Measurements from ENCODE around the gene LCE3C.

The LCE3C gene

DNA sequence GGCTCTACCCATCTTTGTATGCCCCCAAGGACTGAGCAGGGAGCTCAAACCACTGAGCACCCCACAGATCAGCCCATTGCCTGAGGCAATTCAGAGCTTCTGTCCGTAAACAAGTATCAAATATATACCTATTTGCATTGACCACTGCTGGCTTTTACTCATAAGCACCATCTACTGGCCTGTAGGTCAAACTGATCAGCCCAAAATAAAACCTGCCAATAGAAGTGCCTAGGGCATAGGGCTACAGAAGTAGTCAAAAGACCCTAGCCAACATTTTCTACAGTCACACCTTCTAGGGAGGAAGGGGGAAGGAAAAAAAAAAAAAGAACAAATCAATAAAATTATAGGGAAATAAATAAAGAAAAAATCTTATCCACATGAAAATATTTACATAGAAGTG, 14.4 kb upstream of the LCE3C start:
- no peak for TF ChIP-seq EZH2phosphoT487 (conservative IDR thresholded peaks at IDR 0.05; ENCODE audit: low read length)
- TF ChIP-seq, protein P1, sequence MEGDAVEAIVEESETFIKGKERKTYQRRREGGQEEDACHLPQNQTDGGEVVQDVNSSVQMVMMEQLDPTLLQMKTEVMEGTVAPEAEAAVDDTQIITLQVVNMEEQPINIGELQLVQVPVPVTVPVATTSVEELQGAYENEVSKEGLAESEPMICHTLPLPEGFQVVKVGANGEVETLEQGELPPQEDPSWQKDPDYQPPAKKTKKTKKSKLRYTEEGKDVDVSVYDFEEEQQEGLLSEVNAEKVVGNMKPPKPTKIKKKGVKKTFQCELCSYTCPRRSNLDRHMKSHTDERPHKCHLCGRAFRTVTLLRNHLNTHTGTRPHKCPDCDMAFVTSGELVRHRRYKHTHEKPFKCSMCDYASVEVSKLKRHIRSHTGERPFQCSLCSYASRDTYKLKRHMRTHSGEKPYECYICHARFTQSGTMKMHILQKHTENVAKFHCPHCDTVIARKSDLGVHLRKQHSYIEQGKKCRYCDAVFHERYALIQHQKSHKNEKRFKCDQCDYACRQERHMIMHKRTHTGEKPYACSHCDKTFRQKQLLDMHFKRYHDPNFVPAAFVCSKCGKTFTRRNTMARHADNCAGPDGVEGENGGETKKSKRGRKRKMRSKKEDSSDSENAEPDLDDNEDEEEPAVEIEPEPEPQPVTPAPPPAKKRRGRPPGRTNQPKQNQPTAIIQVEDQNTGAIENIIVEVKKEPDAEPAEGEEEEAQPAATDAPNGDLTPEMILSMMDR (IDR thresholded peaks at IDR 0.05; ENCODE audit: insufficient read depth, low read length, poor library complexity, severe bottlenecking): no peak
- Histone ChIP-seq H3K9me3 (ENCODE audit: insufficient read depth, low read length) (no peaks in the 10 kb centered on the region), H3K9me2 (replicated peaks; ENCODE audit: insufficient read depth, low read length) (no peaks in the 10 kb centered on the region)

DNA sequence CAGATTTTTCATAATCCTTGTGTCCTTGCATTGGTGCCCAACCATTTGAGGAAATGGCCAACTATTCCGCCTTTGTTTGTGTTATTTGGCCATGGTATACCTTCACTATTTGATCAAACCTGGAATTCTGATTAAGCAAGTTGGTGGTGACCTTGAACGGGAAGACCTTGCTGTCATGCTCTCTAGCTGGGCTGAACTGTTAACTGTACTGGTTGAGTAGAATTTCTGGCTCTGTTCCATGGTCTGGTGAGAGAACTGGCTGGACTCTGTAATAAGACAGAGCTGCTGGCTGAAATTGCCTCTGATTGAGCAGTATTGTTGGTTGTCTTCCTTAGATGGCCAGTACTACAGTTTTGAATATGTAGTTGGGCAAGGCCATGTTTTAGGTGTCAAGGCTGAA, 3.0 kb upstream of the LCE3C start:
- H3K9ac ChIP-seq (ENCODE audit: low read length): no peak overlapping the region

More for the DNA sequence above, 14.4 kb upstream of the LCE3C start:
- Histone ChIP-seq H4K20me1 (ENCODE audit: low read depth, low read length) (no peaks in the 10 kb centered on the region), H3K36me3 (ENCODE audit: low read length) (no peaks in the 10 kb centered on the region), H3K9ac (ENCODE audit: low read length) (no peak overlapping the region), H3K4me3 (ENCODE audit: insufficient read depth, low read length, poor library complexity, severe bottlenecking) (no peak overlapping the region), H3K4me2 (ENCODE audit: low read depth, low read length, poor library complexity, severe bottlenecking) (no peak overlapping the region), H2AFZ (ENCODE audit: low read depth, low read length, severe bottlenecking) (no peak overlapping the region), H3K79me2 (ENCODE audit: insufficient read depth, low read length) (no peaks in the 10 kb centered on the region), H3K27me3 (ENCODE audit: low read length) (no peaks in the 10 kb centered on the region), H3F3A (ENCODE audit: insufficient read depth) (no peaks in the 10 kb centered on the region), H3K27ac (ENCODE audit: low read depth, low read length) (no peak overlapping the region)

GRCh38 chr1:152613511-152613910, 13.5 kb downstream of the LCE3C start, which contains the start of gene LCE3B:
Gene LCE3B, plus strand, starts transcription at chr1:152613811. Its CDS starts 0 bp downstream, at chr1:152613811.
- H2AFZ ChIP-seq (ENCODE audit: low read depth, low read length, severe bottlenecking): no peak within 1 kb of the TSS
- no peak within 1 kb of the TSS for H3K4me3 ChIP-seq (ENCODE audit: insufficient read depth, low read length, poor library complexity, severe bottlenecking)
- no peaks in the 10 kb centered on the region for H3K27me3 ChIP-seq (ENCODE audit: low read length)
- no peaks in the 10 kb centered on the region for H4K20me1 ChIP-seq (ENCODE audit: low read depth, low read length)
- peaks cover 6% of the 10 kb centered on the region; the same call in 1 of the 2 replicates for H3K9me3 ChIP-seq (ENCODE audit: insufficient read depth, low read length)
- no peaks in the 10 kb centered on the region for H3K36me3 ChIP-seq (ENCODE audit: low read length)
- no peaks in the 10 kb centered on the region for H3F3A ChIP-seq (ENCODE audit: insufficient read depth)
- TF ChIP-seq EZH2phosphoT487 (conservative IDR thresholded peaks at IDR 0.05; ENCODE audit: low read length): no peak
- TF ChIP-seq, protein P1 (IDR thresholded peaks at IDR 0.05; ENCODE audit: insufficient read depth, low read length, poor library complexity, severe bottlenecking): no peak
- H3K9ac ChIP-seq (ENCODE audit: low read length): no peak within 1 kb of the TSS
- no peaks in the 10 kb centered on the region for H3K9me2 ChIP-seq (replicated peaks; ENCODE audit: insufficient read depth, low read length)
- H3K79me2 ChIP-seq (ENCODE audit: insufficient read depth, low read length): no peaks in the 10 kb centered on the region
- no peak within 1 kb of the TSS for H3K4me2 ChIP-seq (ENCODE audit: low read depth, low read length, poor library complexity, severe bottlenecking)
- no peak within 1 kb of the TSS for H3K27ac ChIP-seq (ENCODE audit: low read depth, low read length)

More for the DNA sequence above, 3.0 kb upstream of the LCE3C start:
- no peak overlapping the region for H3K4me3 ChIP-seq (ENCODE audit: insufficient read depth, low read length, poor library complexity, severe bottlenecking)
- H3K9me3 ChIP-seq (ENCODE audit: insufficient read depth, low read length): no peaks in the 10 kb centered on the region
- no peak overlapping the region for H3K27ac ChIP-seq (ENCODE audit: low read depth, low read length)
- H3K4me2 ChIP-seq (ENCODE audit: low read depth, low read length, poor library complexity, severe bottlenecking): no peak overlapping the region
- no peak overlapping the region for H2AFZ ChIP-seq (ENCODE audit: low read depth, low read length, severe bottlenecking)
- H3K36me3 ChIP-seq (ENCODE audit: low read length): no peaks in the 10 kb centered on the region
- TF ChIP-seq EZH2phosphoT487 (conservative IDR thresholded peaks at IDR 0.05; ENCODE audit: low read length): no peak
- TF ChIP-seq, protein P1 (IDR thresholded peaks at IDR 0.05; ENCODE audit: insufficient read depth, low read length, poor library complexity, severe bottlenecking): no peak
- H3F3A ChIP-seq (ENCODE audit: insufficient read depth): no peaks in the 10 kb centered on the region
- H3K9me2 ChIP-seq (replicated peaks; ENCODE audit: insufficient read depth, low read length): no peaks in the 10 kb centered on the region
- no peaks in the 10 kb centered on the region for H3K79me2 ChIP-seq (ENCODE audit: insufficient read depth, low read length)
- no peaks in the 10 kb centered on the region for H4K20me1 ChIP-seq (ENCODE audit: low read depth, low read length)
- no peaks in the 10 kb centered on the region for H3K27me3 ChIP-seq (ENCODE audit: low read length)

All from SU-DHL-6 (cell line).